MCF 10A (cell line): Measurements from ENCODE around the gene DPCD. TPM values are rescaled to one million over a fixed set of nuclear protein-coding genes. Genes with fewer than 3 reads are reported as not detected.

Experiments used
- BruUV-seq: library from RNA; stranded (reverse); fragments of 400-500 nt; replicated peaks from 2 replicates; lab custom pipeline; 2021; lab: Mats Ljungman, UMichigan
- CTCF ChIA-PET: fragments of 300-600 bp; sonication (Branson Sonifier 250); formaldehyde crosslinking; extraction: SDS; loops from one replicate; lab custom pipeline; 2021; ENCODE audit warnings: antibody characterized with exemption, inconsistent platforms; lab: Yijun Ruan, JAX
- POLR2A ChIA-PET: fragments of 300-600, 350-650 bp; sonication (Branson Sonifier 250); formaldehyde crosslinking; extraction: SDS; loops from one replicate; lab custom pipeline; 2020; ENCODE audit warnings: antibody characterized with exemption, inconsistent platforms; lab: Yijun Ruan, JAX
- DNase-seq: peaks from one replicate; pipeline ENCODE4 v3.0.0-alpha.2; 2018; ENCODE audit not compliant: unreplicated experiment
- H3K27ac Mint-ChIP-seq: one replicate; pipeline ENCODE4 v1.8.0; 2022; ENCODE audit warnings: mild to moderate bottlenecking, low read depth, mixed read lengths; ENCODE audit not compliant: unreplicated experiment
- H3K27me3 Mint-ChIP-seq: one replicate; pipeline ENCODE4 v1.8.0; 2022; ENCODE audit warnings: mixed read lengths; ENCODE audit not compliant: insufficient read depth, unreplicated experiment
- H3K36me3 Mint-ChIP-seq: one replicate; pipeline ENCODE4 v1.8.0; 2022; ENCODE audit warnings: mild to moderate bottlenecking, moderate library complexity, mixed read lengths; ENCODE audit not compliant: insufficient read depth, unreplicated experiment
- H3K4me1 Mint-ChIP-seq: one replicate; pipeline ENCODE4 v1.8.0; 2022; ENCODE audit warnings: mixed read lengths; ENCODE audit not compliant: insufficient read depth, unreplicated experiment
- H3K4me3 Mint-ChIP-seq: one replicate; pipeline ENCODE4 v1.8.0; 2022; ENCODE audit warnings: mild to moderate bottlenecking, moderate library complexity, mixed read lengths; ENCODE audit not compliant: unreplicated experiment
- H3K9me3 Mint-ChIP-seq: one replicate; pipeline ENCODE4 v1.8.0; 2022; ENCODE audit warnings: mixed read lengths; ENCODE audit not compliant: unreplicated experiment
- intact Hi-C: fragments of 100-400 bp; cut with micrococcal nuclease; formaldehyde crosslinking; loops from 2 replicates; pipeline ENCODE4 v1.14.1; 2022
- total RNA-seq: library from RNA; stranded (reverse); gene quantifications from 2 replicates; pipeline ENCODE4 v1.2.3, GENCODE V29; 2022
- TF ChIP-seq, protein P1 (sequence below): fragments of 200-600 bp; IDR thresholded peaks from one replicate; pipeline ENCODE4 v1.8.0; 2022; ENCODE audit warnings: antibody characterized with exemption, mild to moderate bottlenecking; ENCODE audit not compliant: unreplicated experiment

The DPCD gene
- total RNA-seq, 1 experiment from 2014 or later, result 24.2 TPM

DNA sequence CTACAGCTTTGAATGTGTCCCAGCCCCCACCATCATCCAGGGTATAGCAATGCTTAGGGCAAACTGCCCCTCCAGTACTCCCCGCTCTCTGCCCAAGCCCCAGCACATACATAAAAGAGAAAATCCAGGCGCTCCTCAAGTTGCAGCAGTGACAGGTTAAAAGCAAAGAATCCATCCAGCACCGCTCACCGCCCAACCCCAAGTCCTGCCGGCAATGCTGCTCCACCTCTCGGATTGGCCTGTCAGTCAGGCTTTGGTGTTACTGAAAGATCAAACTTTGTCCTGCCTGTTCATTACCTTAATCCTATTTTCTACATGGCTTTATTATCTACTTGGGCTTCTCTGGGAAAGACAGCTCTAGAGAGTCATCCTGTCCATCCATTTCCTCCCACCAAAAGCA lies 31.9 kb downstream of the DPCD start:
- Mint-ChIP-seq H3K4me1 (no peaks in the 10 kb centered on the region), H3K4me3 (no peak overlapping the region), H3K27ac (no peak overlapping the region), H3K27me3 (no peaks in the 10 kb centered on the region), H3K36me3 (peaks cover 64% of the 10 kb centered on the region), H3K9me3 (no peaks in the 10 kb centered on the region)
- TF ChIP-seq, protein P1, sequence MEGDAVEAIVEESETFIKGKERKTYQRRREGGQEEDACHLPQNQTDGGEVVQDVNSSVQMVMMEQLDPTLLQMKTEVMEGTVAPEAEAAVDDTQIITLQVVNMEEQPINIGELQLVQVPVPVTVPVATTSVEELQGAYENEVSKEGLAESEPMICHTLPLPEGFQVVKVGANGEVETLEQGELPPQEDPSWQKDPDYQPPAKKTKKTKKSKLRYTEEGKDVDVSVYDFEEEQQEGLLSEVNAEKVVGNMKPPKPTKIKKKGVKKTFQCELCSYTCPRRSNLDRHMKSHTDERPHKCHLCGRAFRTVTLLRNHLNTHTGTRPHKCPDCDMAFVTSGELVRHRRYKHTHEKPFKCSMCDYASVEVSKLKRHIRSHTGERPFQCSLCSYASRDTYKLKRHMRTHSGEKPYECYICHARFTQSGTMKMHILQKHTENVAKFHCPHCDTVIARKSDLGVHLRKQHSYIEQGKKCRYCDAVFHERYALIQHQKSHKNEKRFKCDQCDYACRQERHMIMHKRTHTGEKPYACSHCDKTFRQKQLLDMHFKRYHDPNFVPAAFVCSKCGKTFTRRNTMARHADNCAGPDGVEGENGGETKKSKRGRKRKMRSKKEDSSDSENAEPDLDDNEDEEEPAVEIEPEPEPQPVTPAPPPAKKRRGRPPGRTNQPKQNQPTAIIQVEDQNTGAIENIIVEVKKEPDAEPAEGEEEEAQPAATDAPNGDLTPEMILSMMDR, result no peak
- intact Hi-C loops, result no loop called here
- CTCF ChIA-PET, result no interaction called here
- POLR2A ChIA-PET, result no interaction called here
- no peak for DNase-seq
- BruUV-seq, result no TSS peak

DNA sequence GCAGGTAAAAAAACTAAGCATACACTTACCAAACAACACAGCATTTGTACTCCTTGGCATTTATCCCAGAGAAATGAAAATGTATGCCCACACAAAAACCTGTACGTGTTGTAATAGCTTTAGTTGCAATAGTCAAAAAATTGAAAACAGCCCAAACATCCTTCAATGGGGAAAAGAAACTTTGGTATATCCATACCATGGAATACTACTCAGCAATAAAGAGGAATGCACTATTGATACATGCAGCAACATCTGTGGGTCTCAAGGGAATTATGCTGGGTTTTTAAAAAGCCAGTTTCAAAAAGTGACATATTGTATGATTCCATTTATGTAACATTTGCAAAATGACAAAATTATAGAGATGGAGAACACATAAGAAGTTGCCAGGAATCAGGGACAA lies 35.4 kb downstream of the DPCD start:
- intact Hi-C loops, result no loop called here
- H3K27me3 Mint-ChIP-seq, result no peaks in the 10 kb centered on the region
- H3K36me3 Mint-ChIP-seq, result peaks cover 66% of the 10 kb centered on the region
- DNase-seq, result no peak
- no peaks in the 10 kb centered on the region for H3K4me1 Mint-ChIP-seq
- BruUV-seq, result no TSS peak
- ChIA-PET CTCF (interaction anchor here (0.6 to 0.8 kb wide), 4 partner anchors 30 to 409 kb away, joined by 3 to 6 read pairs (median 4); no protein-coding TSS in a partner anchor), POLR2A (interaction anchor here (0.6 to 1.5 kb wide), 5 partner anchors 10 to 78 kb away, joined by 3 to 4 read pairs (median 3); no protein-coding TSS in a partner anchor)
- H3K4me3 Mint-ChIP-seq, result no peak overlapping the region
- H3K27ac Mint-ChIP-seq, result no peak overlapping the region
- no peaks in the 10 kb centered on the region for H3K9me3 Mint-ChIP-seq
- TF ChIP-seq, protein P1, result no peak

DNA sequence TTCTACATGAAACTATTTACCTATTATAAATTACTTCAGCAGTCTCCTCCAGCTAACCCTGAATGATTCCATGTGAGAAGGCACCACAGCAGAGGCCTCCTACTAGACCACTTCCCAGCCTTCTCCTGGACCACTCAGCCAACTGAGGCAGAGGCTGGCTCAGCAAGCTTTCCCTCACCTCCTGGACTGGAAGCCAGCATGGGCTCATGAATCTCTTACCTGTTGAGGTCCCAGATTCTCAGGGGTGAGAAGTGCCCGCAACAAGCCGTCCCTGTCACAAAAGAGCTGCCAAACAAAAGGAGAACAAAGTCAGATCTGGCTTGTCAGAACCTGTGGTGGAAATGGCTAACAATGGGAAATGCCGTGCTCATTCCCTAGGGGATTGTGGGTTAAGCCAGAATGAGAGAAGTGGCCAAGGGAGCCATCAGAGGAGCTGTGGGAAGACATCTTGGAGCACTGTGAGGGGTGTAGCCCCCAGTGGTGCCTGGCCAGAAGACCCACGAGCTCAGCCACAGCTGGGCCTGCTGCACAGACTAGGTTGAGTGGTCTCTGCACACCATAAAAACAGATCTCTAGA lies 36.5 kb downstream of the DPCD start:
- H3K27ac Mint-ChIP-seq, result peak overlapping the region; percentile 79
- H3K36me3 Mint-ChIP-seq, result peaks cover 69% of the 10 kb centered on the region
- H3K4me3 Mint-ChIP-seq, result no peak overlapping the region
- no TSS peak for BruUV-seq
- intact Hi-C loops, result no loop called here
- no peak for DNase-seq
- ChIA-PET CTCF (interaction anchor here (0.6 kb wide), 1 partner anchor 80 kb away, joined by 3 read pairs; no protein-coding TSS in a partner anchor), POLR2A (no interaction called here)
- no peaks in the 10 kb centered on the region for H3K27me3 Mint-ChIP-seq
- TF ChIP-seq, protein P1, result no peak
- H3K4me1 Mint-ChIP-seq, result no peaks in the 10 kb centered on the region
- no peaks in the 10 kb centered on the region for H3K9me3 Mint-ChIP-seq

DNA sequence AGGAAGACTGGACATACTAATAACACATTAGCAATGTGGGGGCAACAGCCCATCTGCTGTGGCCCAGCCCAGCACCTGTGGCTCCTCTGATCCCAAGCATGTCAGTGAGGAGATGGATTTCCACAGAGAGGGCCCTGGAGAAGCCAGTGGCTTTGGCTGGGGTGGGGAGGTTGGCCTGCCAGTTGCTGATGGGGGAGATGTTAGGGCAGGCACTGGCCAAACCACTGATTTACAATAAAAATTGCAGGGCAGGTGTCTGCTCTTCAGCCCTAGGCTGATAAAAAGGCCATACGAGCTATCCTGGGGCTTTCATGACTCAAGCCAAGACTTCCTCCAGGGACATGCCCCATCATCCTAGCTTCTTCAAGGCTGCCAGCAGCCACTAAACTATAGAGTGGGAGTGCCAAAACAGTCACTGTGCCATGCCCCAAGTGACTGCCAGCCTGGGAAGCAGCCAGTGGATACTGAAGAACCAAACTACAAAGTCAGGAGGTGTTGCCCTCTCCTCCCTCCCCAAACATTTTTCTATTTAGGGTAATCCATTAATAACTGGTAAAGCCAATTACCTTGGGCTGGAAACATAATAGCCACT lies 37.8 kb downstream of the DPCD start:
- Mint-ChIP-seq H3K27ac (peak overlapping the region; percentile 79), H3K27me3 (no peaks in the 10 kb centered on the region), H3K9me3 (no peaks in the 10 kb centered on the region), H3K4me1 (no peaks in the 10 kb centered on the region), H3K36me3 (peaks cover 70% of the 10 kb centered on the region), H3K4me3 (no peak overlapping the region)
- ChIA-PET POLR2A (no interaction called here), CTCF (interaction anchor here (0.8 to 1.2 kb wide), 3 partner anchors 22 to 1130 kb away, joined by 3 to 4 read pairs (median 3); no protein-coding TSS in a partner anchor)
- TF ChIP-seq, protein P1, result no peak
- no TSS peak for BruUV-seq
- intact Hi-C loops, result no loop called here
- no peak for DNase-seq
